Measurements from ENCODE around the gene TJP3.

DNA sequence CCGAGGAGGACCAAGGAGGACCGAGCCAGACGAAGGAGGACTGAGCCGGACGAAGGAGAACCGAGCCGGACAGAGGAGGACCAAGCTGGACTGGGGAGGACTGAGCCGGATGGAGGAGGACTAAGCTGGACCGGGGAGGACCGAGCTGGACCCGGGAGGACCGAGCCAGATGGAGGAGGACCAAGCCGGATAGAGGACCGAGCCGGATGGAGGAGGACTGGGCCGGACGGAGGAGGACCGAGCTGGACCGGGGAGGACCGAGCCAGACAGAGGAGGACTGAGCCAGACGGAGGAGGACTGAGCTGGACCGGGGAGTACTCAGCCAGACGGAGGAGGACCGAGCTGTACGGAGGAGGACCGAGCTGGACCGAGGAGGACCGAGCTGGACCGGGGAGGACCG, 11.1 kb upstream of the TJP3 start:
- TF ChIP-seq, protein P1, sequence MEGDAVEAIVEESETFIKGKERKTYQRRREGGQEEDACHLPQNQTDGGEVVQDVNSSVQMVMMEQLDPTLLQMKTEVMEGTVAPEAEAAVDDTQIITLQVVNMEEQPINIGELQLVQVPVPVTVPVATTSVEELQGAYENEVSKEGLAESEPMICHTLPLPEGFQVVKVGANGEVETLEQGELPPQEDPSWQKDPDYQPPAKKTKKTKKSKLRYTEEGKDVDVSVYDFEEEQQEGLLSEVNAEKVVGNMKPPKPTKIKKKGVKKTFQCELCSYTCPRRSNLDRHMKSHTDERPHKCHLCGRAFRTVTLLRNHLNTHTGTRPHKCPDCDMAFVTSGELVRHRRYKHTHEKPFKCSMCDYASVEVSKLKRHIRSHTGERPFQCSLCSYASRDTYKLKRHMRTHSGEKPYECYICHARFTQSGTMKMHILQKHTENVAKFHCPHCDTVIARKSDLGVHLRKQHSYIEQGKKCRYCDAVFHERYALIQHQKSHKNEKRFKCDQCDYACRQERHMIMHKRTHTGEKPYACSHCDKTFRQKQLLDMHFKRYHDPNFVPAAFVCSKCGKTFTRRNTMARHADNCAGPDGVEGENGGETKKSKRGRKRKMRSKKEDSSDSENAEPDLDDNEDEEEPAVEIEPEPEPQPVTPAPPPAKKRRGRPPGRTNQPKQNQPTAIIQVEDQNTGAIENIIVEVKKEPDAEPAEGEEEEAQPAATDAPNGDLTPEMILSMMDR (IDR thresholded peaks at IDR 0.05; ENCODE audit: poor library complexity, severe bottlenecking) = no peak
- TF ChIP-seq POLR2AphosphoS5 (IDR thresholded peaks at IDR 0.05) (no peak), MXI1 (conservative IDR thresholded peaks at IDR 0.05; ENCODE audit: poor library complexity, severe bottlenecking) (no peak)

Measured in neural cell (in vitro differentiated cells).